HepG2 (cell line): ENCODE measurements around the gene C1orf35. TPM values are rescaled to one million over a fixed set of nuclear protein-coding genes. Genes with fewer than 3 reads are reported as not detected.

Source experiments
- BATF2 ChIP-seq: sonication (generic); formaldehyde crosslinking; IDR thresholded peaks from 2 replicates; pipeline ENCODE4 v1.8.0; 2022; ENCODE audit warnings: mild to moderate bottlenecking, missing genetic modification reagents, moderate library complexity
- CERS6 ChIP-seq: sonication (generic); formaldehyde crosslinking; IDR thresholded peaks from 2 replicates; pipeline ENCODE4 v1.5.0; 2020; ENCODE audit warnings: missing genetic modification reagents
- CHCHD3 ChIP-seq: sonication (generic); formaldehyde crosslinking; IDR thresholded peaks from 2 replicates; pipeline ENCODE4 v1.8.0; 2022; ENCODE audit warnings: mild to moderate bottlenecking, missing genetic modification reagents, moderate library complexity
- EHMT2 ChIP-seq: fragments of 200-600 bp; sonication (generic); IDR thresholded peaks from 2 replicates; pipeline ENCODE4 v1.7.0; 2017; ENCODE audit warnings: antibody characterized with exemption, low read depth, low read length, borderline replicate concordance
- HIC2 ChIP-seq: sonication (generic); formaldehyde crosslinking; IDR thresholded peaks from 2 replicates; pipeline ENCODE4 v1.9.0; 2022; ENCODE audit warnings: low read depth, missing genetic modification reagents
- HNRNPK ChIP-seq: fragments of 200-400 bp; formaldehyde crosslinking; IDR thresholded peaks from 2 replicates; pipeline ENCODE4 v1.6.1; 2018; ENCODE audit warnings: low read length, low read depth, moderate library complexity, mild to moderate bottlenecking; ENCODE audit not compliant: poor library complexity, severe bottlenecking
- MZF1 ChIP-seq: sonication (generic); formaldehyde crosslinking; IDR thresholded peaks from 2 replicates; pipeline ENCODE4 v1.8.1; 2023; ENCODE audit warnings: mild to moderate bottlenecking, missing genetic modification reagents, borderline replicate concordance
- PCBP1 ChIP-seq: fragments of 200-400 bp; formaldehyde crosslinking; IDR thresholded peaks from 2 replicates; pipeline ENCODE4 v1.6.1; 2017; ENCODE audit warnings: mild to moderate bottlenecking, low read depth, low read length, borderline replicate concordance
- POLR2A ChIP-seq, 2 experiments: IDR thresholded peaks; 2 replicates each; pipeline ENCODE4 v1.6.1; 2011; ENCODE audit warnings: low read depth in 2 of 2, low read length in 2 of 2, mild to moderate bottlenecking in 1 of 2, moderate library complexity in 1 of 2; ENCODE audit not compliant: insufficient read depth in 1 of 2
- REST ChIP-seq, 2 experiments: IDR thresholded peaks; 2 replicates each; pipeline ENCODE4 v1.6.1; 2011 to 2012; ENCODE audit warnings: low read length in 2 of 2, borderline replicate concordance in 1 of 2, low read depth in 1 of 2, mild to moderate bottlenecking in 1 of 2, moderate library complexity in 1 of 2
- SOX5 ChIP-seq: IDR thresholded peaks from 2 replicates; pipeline ENCODE4 v1.6.1; 2016; ENCODE audit warnings: borderline replicate concordance
- ZBTB10 ChIP-seq: sonication (generic); formaldehyde crosslinking; IDR thresholded peaks from 2 replicates; pipeline ENCODE4 v1.4.0; 2020; ENCODE audit warnings: missing genetic modification reagents, borderline replicate concordance
- ZBTB26 ChIP-seq: IDR thresholded peaks from 2 replicates; pipeline ENCODE4 v1.6.1; 2016; ENCODE audit warnings: missing compliant biosample characterization, missing genetic modification reagents, borderline replicate concordance
- ZNF124 ChIP-seq: sonication (generic); formaldehyde crosslinking; IDR thresholded peaks from 2 replicates; pipeline ENCODE4 v1.4.0; 2020; ENCODE audit warnings: missing genetic modification reagents
- ZNF660 ChIP-seq: sonication (generic); formaldehyde crosslinking; IDR thresholded peaks from 2 replicates; pipeline ENCODE4 v1.5.1; 2020; ENCODE audit warnings: mild to moderate bottlenecking, low read depth, missing genetic modification reagents, borderline replicate concordance
- ZZZ3 ChIP-seq: sonication (generic); formaldehyde crosslinking; IDR thresholded peaks from 2 replicates; pipeline ENCODE4 v1.4.0; 2020; ENCODE audit warnings: missing genetic modification reagents, mild to moderate bottlenecking, borderline replicate concordance
- polyA plus RNA-seq, 8 experiments: library from polyadenylated mRNA; depleted of rRNA in 3 of 8; stranded (reverse) in 7 of 8; unstranded in 1 of 8; fragments of >200 nt; fragmentation: Illumina TruSeq in 4 of 8; extraction: Trizol in 4 of 8; gene quantifications; 2 replicates each; pipeline versions ENCODE4 v1.2.1 to v1.2.3, GENCODE V29; 2011 to 2016; ENCODE audit warnings: low read depth in 4 of 8, missing spikeins in 1 of 8, mixed read lengths in 1 of 8; ENCODE audit not compliant: insufficient read depth in 1 of 8
- total RNA-seq, 5 experiments: library from RNA; depleted of rRNA; stranded (reverse); fragments of >200 nt; fragmentation: Illumina TruSeq; extraction: Trizol; gene quantifications; 2 replicates each; pipeline ENCODE4 v1.2.3, GENCODE V29; 2016; ENCODE audit warnings: low read depth in 1 of 5

The C1orf35 gene
- total and polyA plus RNA-seq, 2 of the 13 experiments (the other 11 are each of a cell fraction or from before 2014, with no cell fraction given): 8.1 to 19.3 TPM

- TF ChIP-seq ZBTB10 (CRISPR knock-in tag) (no peak), HNRNPK (peak; percentile 40), PCBP1 (peak; percentile 71; the same call in 1 of the 2 replicates), ZNF660 (CRISPR knock-in tag) (no peak), HIC2 (CRISPR knock-in tag) (no peak), CERS6 (CRISPR knock-in tag) (no peak), ZZZ3 (CRISPR knock-in tag) (no peak), CHCHD3 (CRISPR knock-in tag) (no peak), EHMT2 (no peak), POLR2A (IDR thresholded peaks at IDR 0.05; ENCODE audit: insufficient read depth in 1 of 2, low read depth in 2 of 2, low read length in 2 of 2) (no peak), SOX5 (peak; percentile 48; the same call in 1 of the 2 replicates), ZBTB26 (CRISPR knock-in tag) (peak; percentile 15; the same call in 1 of the 2 replicates), BATF2 (CRISPR knock-in tag) (no peak), ZNF124 (CRISPR knock-in tag) (no peak; the same call in 1 of the 2 replicates), REST (IDR thresholded peaks at IDR 0.05; ENCODE audit: borderline replicate concordance in 1 of 2, low read depth in 1 of 2, low read length in 2 of 2) (no peak), MZF1 (no peak)
Measured at GRCh38 chr1:228149406-228150119, 46.4 kb upstream of the C1orf35 start, which contains the start of gene GJC2 (continued).
